Stimulated activated CD4-positive, alpha-beta T cell treated with anti-CD3 and anti-CD28 coated beads, Interleukin-4, amount 100 ng/mL, for 4 hours (primary cell): ENCODE measurements around the gene RBM20.

Experiments used
- DNase-seq, 2 experiments: peaks; one replicate each; pipeline ENCODE4 v3.0.0-alpha.2; 2020

The RBM20 gene

DNA sequence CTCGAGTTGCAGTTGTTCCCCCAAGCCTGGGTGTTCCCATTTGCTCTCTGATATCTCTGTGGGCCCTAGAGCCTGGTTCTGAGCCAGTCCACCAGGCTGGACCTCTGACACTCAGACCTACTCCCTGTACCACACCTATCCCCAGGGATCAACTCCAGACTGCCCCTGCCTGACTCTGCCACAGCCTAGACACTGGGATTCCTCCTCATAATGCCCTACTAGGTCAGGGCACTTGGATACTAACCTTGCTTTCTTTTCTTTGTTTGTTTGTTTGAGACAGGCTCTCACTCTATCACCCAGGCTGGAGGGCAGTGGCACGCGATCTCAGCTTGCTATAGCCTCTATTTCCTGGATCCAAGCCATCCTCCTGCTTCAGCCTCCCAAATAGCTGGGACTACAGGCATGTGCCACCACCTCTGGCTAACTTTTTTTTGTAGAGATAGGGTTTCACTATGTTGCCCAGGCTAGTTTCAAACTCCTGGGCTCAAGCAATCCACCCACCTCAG, 196.8 kb downstream of the RBM20 start:
- no peak for DNase-seq

DNA sequence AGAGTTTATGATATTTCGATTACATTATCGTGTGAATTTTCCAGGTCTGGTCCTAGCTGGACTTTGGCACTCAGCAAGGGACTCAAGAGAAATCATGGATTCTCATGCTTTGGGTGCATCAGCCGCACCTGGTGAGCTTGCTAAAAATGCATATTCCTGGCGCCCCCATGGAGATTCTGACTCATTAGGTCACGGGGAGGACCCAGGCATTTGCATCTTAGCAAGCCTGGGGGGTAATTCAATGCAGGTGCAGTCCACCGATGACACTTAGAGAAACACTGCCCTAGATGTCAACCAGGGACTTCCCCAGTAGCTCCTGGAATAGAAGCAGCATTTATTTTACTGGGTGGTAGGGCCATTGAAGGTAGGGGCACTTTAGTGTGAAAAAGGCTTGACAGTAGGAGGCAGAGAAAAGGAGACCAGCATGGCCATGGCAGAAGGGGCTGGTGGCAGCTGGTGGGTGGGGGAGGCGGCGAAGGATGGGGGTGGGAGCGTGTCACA, 197.7 kb downstream of the RBM20 start:
- no peak for DNase-seq

DNA sequence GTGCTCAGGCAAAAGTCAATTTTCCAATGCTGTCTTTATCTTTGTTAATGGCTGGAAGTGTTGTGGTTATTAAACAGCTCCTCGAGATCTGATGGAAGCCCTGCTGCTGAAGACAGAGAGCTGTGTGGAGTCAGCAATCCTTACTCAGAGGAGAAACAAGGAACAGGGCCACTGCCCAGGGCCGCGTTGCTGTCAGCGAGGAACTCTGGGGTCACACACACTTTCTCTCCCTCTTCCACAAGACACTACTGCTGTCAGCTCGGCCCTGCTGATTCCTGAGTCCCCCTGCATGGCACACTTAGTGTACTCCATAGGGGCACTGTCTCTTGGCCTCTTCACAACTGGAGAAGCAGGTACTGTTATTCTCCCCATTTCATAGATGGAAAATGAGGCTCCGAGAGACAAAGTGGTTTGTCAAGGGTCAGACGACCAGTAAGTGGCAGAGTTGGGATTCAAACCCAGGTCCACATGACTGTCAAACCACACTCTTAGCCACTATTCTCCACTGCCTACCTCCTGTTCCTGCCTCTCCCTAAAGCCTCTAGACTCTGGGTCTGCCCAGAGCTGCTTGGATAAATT, 198.3 kb downstream of the RBM20 start:
- no peak for DNase-seq

DNA sequence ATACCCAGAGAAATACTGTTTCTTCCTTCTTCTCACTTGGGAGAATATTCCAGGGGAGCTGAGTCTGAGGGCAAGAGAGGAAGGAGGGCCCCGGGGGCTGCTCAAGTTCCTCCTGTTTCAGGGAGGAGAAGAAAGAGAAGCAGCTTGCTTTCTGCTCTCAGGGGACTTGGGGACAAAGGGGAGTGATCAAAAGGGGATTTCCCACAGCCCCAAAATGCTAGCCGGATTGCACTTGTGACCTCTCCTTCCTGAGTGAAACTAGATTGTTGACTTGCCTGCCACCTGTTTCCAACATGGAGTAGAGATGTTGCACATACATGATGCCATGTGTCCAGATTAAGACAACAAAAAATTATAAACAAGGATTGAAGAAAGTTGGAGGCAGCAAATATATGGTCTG, 198.9 kb downstream of the RBM20 start:
- peak in 1 of 2 experiments; percentile 30 for DNase-seq

DNA sequence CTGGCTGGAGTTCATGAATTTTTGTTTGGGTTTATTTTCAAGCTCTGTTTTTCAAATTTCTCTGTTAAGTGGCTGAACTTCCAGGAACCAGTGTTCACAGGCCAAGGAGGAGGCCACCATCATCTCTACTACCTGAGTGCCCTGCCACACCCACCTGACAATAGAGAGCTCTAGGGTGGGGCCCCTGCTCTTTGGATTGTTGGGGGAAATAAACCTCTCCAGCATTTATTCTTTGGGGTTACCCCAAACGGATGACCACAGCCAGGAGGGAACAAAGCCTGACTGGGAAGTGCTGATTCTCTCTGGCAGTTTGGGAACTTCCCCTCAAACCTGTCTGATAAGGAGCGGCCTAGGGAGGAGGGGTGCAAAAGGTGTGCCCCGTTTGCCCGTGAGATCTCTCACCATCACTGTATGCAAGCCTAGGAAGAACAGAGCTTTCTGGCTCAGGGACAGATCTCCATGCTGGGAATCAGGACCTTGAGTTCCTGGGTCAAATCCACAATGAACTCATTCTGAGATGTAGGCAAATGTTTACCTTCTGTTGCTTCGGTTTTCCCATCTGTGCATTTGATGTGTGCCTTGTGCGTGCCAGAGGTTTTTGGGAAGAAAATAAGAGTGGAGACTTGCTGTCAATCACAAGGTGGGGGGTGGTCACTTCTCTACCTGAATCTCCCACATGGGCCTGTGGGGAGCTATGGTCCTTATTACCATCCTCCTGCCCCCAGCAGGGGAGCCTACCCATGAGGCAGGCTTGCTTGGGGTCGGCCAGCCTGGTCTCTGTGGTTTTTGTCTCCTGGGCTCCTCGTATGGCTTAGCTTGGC, 199.9 kb downstream of the RBM20 start:
- no peak for DNase-seq

DNA sequence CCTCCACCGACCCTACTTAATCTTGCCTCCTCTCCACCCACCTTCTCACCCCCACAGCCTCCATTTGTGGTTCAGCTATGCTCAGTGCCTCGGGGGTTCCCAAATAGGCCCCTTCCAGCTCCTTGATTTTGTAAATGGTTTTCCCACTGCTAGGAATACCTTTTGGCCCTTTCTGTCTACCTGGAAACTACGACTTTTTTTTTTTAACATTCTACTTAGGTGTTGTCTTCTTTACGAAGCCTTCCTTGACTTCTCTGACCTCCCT, 200.4 kb downstream of the RBM20 start:
- no peak for DNase-seq

DNA sequence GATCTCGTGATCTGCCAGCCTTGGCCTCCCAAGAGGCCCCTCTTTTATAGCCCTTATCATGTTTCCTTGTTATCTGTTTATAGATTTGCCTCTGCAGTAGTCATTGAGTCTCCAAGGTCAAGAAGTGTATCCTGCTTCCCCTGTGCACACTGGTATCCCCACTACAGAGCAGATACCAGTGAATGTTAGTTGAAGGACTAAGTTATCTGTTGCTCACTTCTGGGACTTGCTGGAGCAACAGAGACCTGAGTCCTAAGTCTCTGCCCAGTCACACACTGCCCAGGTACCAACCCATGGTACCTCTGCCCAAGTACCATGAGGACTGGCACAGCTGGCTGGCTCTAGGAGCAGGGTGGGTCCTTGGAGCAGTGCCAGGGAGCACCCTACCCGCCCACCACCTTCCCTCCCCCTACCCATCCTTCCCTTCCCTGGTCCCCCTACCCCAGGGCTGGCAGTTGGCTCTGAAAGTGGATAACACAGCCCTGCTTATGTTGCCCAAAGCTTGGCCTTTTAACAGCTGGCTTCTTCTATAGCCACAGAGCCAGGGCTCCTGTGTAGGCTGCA, 201.1 kb downstream of the RBM20 start:
- no peak for DNase-seq

DNA sequence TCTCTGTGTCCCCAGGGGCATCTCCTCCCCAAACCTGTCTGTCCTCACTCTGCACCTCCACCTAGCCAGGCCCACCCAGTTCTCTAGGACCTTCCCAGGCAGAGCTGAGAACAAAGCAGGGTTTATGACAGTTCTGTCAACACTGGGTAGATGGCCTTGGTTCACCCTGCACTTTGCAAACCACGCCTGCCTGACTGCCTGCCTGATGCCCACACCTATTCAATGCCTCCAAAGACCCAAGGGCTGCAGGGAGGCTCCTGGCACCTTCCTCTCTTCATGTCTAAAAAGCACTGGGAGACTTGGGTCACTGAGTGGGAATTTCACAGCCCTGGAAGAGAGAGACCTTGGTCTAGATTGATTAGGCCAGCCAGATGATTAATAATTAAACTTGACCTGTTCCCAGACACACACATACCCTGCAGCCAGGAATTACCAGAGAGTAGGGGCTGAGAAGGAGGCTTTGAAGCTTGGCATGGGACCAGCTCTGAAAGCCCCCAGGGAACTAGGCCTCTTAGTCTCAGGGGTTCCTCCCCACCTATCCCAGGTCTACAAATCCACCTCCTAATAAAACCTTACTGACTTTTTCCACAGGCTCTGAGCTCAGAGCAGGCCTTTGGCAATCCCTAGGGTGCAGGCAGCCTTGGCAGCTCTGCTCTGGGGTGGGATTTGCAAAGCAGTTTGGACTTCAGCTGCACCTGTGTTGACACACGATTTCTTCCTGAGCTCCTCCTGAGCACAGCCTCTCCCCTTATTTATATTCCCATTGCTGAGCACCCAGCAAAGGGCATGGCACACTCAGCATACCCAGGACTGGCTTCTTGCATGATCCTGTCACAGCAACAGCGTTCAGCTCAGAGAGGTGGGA, 201.9 kb downstream of the RBM20 start:
- no peak for DNase-seq

DNA sequence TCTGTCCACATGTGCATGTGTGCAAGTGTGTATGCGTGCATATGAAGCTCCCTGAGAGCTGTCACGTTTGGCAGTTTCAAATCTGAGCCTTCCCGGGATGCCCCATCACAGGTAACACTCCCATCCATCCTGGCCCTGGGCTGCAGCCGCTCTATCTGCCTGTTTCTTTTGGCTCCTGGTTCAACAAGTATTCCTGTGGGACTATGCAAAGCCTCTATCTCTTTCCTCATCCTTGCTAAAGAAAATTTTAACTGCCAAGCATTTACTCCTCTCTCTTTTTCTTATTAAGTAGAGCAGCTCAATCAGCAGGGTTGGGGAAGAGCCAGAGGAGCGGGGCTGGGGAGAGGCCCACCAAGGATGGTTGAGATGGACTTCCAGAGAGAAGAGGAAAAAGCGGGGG, 203.2 kb downstream of the RBM20 start:
- no peak for DNase-seq

DNA sequence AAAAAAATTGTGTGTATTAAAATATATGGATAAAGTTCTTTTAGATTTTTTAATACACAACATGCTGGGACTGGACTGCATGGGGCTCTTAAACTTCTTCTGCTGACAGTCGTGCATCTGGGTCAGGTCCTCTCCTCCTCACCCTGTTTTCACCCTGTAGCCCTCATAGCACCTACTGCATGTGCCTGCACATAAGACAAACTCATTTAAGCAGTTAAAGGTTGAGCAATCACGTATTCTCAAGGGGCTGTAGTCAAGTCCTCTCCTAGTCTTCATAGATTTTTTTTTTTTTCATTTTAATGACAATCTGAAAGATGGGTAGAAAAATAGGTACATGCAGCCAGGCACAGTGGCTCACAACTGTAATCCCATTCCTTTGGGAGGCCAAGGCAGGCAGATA, 204.0 kb downstream of the RBM20 start:
- DNase-seq = no peak

DNA sequence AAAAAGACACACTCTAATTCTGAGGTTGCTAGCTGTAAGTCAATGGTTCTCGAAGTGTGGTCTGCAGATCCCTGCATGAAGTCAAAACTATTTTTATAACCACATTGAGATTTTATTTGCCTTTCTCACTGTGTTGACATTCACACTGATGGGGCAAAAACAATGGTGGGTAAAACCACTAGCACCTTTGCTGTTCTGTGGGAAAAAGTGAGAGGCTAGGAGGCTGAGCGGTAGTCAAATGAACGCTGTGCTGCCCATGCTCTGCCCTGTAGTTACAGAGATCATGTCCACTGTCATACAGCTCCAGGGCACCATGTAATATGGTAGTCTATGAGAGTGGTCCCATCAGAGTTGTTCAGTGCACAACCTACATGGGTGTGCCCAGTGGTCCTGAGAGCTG, 206.0 kb downstream of the RBM20 start:
- no peak for DNase-seq

DNA sequence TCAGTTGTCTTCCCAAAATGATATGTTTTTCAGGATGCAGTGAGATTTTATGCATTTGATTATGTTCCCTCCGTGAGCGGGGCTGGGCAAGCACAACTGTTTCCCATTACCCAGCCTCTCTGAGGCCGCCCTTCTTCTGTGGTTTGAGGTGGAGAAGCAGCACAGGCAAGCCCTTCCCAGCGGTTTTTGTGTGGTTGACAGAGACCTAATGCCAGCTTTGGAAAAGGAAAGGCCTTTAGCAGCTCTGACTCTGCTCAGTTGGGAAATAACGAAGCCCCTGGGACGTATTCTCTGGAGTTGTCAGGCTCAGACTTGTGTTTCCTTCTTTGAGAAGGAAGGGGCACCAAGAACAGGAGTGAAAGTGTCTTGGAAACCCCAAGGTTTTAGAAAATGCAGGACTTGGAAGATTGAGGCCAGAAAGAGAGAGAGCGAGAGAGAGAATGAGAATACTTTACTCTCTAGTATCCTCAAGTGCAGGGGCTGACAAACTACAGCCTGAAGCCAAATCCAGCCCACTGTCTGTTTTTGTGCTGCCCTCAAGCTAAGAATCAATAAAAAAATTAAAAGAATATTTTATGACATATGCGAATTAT, 207.0 kb downstream of the RBM20 start:
- DNase-seq = no peak

DNA sequence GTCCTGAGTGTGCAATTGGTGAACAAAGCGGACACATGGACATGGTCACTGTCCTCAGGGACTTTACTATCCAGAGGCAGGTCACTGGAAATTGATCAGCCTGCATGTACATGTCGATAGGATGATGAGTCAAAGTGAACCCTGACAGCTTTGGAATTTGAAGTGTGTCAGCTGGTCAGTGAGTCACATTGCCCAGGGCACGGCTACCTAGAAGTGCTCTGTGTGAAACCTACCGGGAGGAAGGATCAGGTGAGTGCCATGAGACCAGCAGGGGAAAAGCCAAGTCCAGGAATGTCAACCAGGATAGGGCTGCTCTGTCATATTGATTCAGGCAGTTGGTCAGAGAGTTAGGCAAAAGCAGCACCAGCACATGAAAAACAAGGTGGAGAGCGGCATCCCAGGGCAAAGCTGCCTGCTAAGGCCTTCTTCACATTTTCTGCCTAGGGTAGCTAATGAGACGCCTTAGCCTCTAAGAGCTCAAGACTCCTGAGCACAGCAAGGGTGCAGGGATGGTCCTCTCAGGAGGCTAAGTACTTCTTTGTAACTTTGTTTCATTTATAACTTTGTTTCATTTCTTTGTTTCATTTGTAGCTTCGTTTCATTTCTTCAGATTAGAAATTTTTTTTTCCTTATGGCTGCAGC, 208.2 kb downstream of the RBM20 start:
- DNase-seq = peak in 1 of 2 experiments; percentile 31

DNA sequence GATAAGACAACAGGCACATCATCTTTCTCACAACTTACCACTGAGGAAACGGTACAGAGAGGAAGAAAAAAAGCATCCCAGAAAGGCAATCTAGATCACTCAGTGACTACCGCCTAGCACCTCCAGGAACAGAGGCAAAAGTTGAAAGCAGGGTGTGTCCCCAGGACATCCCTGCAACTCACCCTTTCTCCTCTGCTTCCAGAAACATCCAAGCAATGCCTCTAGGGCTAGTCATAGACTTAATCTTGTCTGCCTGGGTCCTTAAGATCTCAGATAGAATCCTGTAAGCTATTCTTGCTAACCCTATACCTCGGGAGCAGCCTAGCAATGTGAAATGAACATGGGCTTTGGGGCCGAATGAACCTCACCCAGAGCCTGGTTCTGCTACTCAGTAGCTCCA, 208.8 kb downstream of the RBM20 start:
- DNase-seq = no peak

DNA sequence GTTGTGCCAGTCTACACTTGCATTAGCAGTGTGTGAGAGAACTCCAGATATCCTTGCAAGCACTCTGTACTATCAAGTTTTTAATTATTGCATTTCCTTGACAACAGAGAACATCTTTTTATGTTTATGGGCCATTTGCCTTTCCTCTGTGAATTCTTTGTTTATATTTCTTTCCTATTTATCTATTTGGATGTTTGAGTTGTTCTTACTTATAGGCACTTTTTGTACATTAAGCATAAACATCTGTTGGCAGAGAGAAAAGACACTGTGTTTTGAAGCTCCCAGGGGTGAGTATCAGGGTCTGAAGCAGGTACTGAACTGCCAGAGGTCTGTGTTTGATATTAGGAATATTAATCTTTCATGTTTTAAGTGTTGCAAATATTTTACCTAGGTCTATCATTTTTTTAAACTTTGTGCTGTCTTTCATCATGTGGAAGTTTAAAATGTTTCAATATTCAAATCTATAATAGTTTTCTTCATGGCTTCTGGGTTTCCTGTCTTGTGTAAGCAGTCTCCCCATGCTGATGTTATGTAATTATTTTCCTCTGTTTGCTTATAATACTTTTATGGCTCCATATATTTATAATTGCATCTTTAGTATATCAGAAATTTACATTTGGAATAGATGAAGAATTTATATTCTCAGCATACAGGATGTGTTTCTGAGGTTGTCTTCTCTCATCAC, 209.9 kb downstream of the RBM20 start:
- no peak for DNase-seq

DNA sequence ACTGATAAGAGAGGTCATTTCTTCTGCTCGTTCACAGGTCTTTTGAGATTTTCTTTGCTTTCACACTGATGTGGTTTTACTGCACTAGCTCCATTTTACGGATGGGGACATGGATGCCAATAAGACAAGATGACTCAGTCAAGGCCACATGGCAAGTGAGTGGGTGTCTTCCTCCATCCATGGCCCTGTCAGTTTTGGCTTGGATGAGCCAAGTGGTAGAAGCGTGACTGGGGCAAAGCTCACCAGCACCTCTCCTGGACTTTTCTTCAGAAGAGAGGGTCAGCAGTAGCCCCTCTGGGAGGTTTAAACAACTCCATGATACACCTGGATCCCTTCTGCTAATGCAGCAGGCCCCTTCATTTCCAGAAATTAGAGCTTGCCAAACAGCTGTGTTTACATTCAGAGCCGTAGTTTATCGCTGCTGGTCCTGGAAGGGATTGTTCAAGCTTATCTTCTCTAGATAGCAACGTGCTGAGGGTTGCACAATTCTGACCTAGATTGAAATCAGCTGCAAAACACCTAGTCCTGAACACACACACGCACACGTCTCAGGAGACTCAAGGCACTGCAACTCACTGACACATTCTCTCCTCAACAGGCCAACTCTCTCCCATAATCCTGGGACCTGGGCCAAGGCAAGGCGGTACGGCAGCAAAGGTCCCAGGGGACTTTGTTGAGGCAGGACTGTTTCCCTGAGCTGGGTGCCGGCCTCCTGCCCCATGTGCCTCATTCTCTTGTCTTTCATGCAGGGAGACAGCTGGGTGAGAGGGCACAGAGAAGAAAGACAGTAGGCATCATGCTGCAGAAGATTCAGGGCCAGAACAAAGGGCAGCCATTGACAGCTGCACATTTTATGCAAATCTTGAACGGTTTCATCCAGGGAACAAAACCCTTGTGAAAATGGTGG, 213.4 kb downstream of the RBM20 start:
- DNase-seq = no peak

DNA sequence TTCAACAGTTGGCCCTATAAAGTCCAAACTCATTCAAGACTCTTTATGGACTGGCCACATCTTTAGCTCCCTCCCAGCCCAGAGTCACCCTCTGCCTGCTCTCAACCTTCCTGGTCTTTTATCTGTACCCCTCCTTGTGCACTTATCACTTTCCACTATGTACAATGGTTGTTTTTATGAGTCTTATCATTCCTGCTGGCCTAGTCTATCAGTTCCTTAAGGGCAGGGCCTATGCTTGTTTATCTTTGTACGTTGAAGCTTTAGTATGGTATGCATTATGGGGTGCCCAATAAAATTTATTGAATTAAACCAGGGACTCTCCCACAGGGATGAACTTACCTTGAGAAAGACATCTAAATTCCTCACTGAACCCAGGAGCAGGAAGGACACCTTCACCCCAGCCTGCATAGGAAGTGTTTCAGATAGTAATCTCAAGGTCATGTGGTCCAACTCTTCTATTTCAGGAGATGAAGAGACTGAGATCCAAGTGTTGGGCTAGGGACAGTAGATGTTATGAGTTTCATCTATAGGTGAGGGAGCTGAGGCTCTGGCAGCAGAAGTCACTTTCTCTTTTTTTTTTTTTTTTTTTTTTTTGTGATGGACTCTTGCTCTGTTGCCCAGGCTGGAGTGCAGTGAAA, 214.3 kb downstream of the RBM20 start:
- DNase-seq = no peak

DNA sequence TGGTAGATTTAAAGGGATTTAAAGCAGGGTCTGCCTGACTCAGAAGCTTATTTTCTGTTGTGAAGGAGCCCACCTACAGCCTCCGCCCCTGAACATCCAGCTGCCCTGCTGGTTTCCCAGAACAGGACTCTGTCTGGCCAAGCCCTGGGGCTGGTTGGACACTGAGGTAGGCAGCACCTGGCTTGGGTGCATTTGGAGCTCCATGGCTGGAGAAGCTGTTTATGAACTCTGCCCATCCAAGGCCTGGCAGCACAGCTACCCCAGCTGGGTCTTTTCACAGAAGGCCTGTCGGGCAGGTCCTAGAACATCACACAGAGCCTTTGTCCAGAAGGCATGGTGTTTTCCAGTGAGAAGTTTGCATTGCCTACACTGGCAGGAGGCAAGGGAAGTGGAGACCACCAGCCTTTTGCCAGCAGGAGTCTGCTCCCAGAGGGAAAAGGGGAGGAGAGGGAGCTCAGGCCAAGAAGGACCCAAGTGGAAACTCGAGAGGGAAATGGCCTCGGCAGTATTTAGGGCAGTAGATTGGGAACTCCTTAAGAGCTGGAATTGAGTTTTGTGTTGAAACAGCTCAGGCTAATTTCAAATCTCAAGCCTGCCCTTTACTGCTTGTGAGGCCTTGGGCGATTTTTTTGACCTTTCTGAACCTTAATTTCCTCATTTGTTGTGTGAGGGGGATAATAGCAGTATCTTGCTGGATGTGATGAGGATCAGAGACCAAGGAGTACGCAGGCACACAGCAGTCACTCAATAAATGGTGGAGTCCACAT, 215.3 kb downstream of the RBM20 start:
- no peak for DNase-seq

DNA sequence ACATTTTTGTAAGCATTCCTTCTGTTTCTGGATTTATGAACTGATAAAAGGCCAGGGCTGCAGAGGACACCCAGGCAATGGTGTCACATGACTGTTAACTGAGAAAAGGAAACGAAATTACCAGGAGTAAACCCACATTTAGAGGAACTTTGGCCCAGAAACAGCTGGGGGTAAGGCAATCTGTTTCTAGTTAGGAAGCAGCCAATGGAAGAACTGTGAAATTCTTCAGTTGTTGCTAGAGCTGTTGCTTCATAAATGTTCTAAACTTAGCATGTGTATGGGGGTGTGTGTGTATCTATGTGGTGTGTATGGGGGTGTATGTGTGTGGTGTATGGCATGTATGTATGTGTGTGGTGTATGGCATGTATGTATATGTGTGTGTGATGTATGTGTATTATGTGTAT, 215.8 kb downstream of the RBM20 start:
- no peak for DNase-seq
